GM20000 (cell line): Measurements from ENCODE around the gene DNAJC13.

Experiments used
- DNase-seq: peaks from one replicate; pipeline ENCODE4 v3.0.0; 2012; ENCODE audit warnings: low spot score
- CTCF ChIP-seq: IDR thresholded peaks from 2 replicates; pipeline ENCODE4 v1.5.1; 2012; ENCODE audit warnings: mild to moderate bottlenecking, control low read depth; ENCODE audit errors: extremely low read depth, missing control alignments

DNAJC13 gene

DNA sequence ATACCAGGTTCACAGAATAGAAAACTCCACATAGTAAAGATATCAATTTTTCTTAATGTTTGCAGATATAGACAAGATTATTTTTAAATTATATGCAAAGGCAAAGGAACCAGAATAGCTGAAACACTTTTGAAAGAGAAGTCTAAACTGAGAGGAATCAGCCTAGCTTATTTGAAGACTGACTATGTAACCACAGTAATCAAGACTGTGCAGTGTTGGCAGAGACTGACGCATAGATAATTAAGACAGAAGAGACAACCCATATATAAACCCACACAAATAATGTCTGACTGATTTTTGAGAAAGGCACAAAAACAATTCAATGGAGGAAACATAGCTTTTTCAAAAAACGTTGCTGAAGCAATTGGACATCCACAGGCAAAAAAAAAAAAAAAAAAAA lies 151.1 kb downstream of the DNAJC13 start:
- TF ChIP-seq CTCF = no peak
- no peak for DNase-seq

GRCh38 chr3:132569153-132569552 lies 151.9 kb downstream of the DNAJC13 start:
- TF ChIP-seq CTCF = no peak
- DNase-seq = no peak

GRCh38 chr3:132569580-132569979 lies 152.3 kb downstream of the DNAJC13 start:
- TF ChIP-seq CTCF = no peak
- DNase-seq = no peak

DNA sequence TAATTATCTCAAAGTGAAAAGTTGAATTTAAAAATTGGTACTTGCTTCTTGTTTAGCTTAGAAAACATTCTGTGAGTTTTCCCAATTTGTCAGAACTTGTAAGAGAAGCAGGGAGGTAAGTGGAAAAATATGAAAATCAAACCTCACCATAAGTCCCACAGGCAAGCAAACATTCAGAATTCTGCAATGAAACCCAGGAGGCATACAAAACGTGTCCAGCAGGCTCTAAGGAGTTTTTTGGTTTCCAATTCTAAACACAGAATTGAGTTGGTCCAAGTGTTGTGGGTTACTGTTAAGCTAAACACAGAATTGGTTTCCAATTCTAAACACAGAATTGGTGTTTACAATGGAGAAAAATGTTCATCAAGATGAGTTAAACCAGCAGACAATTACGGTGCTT lies 152.7 kb downstream of the DNAJC13 start:
- TF ChIP-seq CTCF = no peak
- DNase-seq = no peak

- no peak for TF ChIP-seq CTCF
Observed at GRCh38 chr3:132573797-132574211, 156.5 kb downstream of the DNAJC13 start.

GRCh38 chr3:132587401-132587800 lies 170.1 kb downstream of the DNAJC13 start:
- no peak for TF ChIP-seq CTCF
- DNase-seq = no peak

More at GRCh38 chr3:132573797-132574211, 156.5 kb downstream of the DNAJC13 start:
- no peak for DNase-seq
